Measurements from ENCODE around the gene KDM5B.
"Not testable (repeated sequence)": the region's sequence is repeated elsewhere in the genome, so short reads cannot be mapped to it uniquely, and the experiment has no call there.

KDM5B gene

DNA sequence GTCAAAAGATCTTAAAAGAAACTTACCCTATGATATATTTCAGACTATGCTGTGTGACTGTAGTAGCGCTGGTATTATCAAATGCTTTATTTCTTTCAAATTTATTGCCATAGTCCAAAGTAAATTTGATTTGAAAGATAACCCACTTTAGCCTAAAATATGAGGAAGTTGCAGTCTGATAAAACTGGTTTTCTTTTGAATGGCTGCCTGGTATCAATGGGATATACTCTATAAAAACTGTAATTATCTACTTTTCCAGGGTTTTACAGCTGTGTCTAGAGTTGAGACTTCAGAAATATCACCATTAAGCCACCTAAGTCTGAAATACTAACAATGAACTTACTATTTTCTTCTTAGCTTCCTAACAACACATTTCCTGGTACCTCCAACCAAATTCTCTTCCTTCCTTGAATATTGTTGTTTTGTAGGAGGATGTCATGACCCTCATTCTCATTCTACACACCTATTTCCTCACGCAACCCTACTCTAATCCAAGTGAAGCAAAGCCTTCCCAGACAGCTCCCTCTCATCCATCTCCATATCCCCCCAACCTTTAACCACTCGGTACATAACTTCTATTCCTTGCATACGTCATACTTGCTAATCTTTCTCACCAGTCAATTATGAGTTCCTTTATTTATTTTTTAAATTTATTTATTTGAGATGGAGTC lies 17.0 kb downstream of the KDM5B start:
- DNase-seq (ENCODE audit: low read depth), result no peak

DNA sequence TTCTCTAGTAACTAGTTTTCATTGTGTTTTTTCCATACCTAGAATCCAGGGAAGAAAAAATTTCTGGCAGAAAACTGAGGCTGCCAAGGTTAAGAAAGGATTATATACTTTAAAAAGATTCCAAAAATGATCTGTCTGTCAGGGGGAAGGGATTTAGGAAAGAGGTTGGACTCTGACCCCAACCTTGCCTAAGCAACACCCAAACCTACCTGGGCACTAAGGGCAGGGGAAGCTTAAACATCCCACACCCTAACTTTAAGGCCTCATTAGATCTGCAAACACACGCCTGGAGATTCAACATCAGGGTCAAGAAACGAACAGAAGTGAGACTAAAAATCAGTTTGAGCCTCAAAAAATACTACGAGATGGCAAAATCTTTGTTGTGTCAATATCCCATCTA lies 19.4 kb downstream of the KDM5B start:
- DNase-seq (ENCODE audit: low read depth), result no peak

DNA sequence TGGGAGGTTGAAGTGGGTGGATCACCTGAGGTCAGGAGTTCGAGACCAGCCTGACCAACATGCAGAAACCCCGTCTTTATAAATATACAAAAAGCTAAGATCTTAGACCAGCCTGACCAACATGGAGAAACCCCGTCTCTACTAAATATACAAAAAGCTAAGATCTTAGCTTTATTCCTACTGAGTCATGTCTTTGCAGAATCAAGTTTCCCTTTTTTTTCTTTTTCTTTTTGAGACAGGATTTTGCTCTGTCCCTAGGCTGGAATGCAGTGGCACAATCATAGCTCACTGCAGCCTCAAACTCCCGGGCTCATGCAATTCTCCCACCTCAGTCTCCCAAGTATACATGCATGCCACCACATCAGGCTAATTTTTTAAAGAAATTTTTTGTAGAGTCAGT lies 21.4 kb downstream of the KDM5B start:
- DNase-seq (ENCODE audit: low read depth), result no peak

DNA sequence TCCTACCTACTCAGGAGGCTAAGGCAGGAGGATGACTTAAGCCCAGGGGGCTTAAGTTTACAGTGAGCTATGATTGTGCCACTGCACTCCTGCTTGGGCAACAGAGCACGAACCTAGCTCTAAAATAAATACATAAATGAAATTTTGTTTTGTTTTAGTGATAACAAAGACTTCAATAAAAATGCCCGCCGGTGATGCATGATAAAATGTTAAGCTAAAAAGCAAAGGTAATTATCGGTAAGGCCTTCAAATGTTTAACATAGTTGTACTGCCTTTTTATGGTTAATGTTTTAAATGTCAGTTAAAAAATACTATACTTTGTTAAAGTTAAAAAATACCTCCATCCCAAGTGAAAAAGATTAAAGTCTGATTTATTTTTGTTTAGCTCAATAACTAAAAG lies 27.0 kb downstream of the KDM5B start:
- no peak for DNase-seq (ENCODE audit: low read depth)

DNA sequence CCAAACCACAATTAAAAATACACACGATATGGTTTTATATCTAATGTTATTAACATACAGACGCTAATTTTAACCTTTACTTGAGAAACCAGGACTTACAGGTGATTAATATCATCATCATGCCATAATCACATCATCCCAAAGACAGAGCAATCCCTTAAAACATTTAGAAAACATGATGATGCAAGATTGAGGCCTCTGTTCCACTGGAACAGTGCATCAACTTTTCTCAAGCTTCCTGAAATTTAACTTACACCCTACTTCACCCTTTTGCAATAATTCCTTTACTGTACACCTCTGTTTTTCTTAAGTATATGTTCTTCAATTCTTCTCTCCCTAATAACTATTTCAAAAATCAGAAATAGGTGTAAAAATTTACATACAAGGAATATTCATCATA lies 38.1 kb downstream of the KDM5B start:
- no peak for DNase-seq (ENCODE audit: low read depth)

DNA sequence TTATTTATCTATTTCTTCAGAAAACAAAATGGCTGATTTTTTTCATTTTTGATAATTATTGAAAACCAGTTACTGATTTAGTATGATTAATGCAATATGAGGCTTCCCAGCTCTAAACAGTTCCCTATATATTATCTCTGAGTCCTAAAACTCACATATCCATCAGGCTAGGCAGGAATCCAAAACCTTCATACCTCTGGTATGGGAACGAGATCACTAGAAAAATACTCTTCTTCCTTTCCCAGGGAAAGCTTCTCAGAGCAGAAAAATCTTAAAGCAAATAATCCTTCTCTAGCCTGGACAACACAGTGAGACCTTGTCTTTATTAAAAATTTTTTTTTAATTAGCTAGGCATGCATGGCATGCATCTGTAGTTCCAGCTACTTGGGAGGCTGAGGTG lies 42.5 kb downstream of the KDM5B start:
- DNase-seq (ENCODE audit: low read depth), result no peak

DNA sequence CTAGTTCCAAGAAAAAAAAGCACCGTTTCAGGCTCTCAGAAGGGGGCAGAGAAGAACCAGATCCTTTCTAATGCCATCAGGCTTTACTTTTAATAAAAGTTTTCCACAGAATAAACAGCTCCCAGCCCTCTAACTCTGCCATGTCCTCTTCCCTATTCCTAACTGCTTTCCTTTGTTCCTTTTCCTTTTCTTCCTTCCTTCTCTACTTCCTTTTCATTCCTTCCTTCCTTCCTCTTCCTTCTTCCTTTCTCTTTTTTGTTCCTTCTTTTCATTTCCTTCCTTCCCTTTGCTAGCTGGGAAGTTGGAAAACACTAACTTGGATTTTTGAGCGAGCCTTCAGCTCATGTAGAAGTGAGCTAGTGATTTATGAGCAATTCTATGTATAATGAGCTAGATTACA lies 46.2 kb downstream of the KDM5B start:
- no peak for DNase-seq (ENCODE audit: low read depth)

DNA sequence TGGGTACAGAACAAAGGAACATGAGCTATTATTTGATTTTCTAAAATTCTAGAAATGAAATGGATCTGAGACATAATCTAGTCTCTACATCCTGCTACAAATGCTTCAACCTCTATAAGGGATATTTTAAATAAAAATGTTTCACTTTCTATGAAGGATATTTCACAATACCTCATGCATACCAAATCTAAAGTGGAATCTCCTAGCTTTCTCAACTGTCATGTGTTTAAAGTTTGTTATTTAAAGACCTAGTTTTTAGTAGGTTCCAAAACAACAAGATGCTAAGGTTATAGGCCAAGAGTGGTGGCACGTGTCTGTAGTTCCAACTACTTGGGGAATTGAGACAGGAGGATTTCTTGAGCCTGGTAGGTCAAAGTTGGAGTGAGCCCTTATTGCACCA lies 47.6 kb downstream of the KDM5B start:
- DNase-seq (ENCODE audit: low read depth), result no peak

DNA sequence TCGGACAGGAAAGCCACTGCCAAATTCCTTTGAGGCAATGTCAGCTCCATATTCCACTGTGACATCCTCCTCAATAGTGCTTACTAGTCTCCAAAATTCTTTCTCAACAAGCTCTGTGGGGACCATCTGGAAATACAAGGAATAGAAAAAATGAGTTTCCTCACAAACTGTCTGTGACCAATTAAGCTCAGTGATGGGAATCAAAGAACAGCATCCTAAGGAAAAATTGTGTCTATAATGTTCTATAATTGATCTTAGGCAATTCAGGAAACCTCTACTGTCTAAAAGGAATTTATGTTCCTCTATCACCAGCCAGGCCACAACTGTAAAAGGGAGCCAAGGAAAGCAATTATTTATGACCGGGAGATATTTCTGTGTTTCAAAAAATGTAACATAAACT lies 51.8 kb downstream of the KDM5B start:
- no peak for DNase-seq (ENCODE audit: low read depth)

DNA sequence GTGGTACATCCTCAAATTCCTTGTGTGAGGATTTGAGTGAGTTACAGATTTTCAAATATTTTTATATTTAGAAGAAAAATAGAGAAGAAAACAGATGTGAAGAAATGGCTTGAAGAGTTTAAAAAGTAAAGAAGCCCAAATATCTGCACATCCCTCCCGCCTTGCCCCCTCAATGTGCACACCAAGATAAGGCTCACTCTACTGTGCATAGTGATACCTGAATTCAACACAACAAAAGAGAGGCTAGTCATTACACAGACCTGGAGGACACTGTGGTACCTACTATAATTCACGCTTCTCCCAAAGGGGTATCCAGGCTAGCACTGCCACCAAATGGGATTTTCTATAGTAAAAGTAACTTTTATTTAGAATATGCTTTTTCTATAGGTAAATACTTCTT lies 53.9 kb downstream of the KDM5B start:
- DNase-seq (ENCODE audit: low read depth), result no peak

DNA sequence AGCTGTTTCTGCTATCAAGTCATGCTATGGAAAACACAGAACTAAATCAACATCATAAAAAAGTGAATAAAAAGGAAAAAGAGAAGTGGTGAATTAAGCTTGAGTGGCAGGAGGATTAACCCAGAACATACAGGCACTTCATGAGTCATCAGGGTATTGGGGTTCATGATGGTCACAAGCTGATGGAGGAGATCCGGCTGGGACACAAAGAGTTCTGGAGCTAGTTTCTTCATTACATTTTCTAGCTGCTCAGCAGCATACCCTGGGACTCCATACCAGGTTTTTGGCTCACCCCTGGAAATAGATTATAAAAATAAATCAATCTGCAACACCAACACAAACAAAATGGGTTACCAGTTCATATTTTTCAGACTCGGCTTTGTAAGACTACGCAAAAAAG lies 55.4 kb downstream of the KDM5B start:
- DNase-seq (ENCODE audit: low read depth), result no peak

DNA sequence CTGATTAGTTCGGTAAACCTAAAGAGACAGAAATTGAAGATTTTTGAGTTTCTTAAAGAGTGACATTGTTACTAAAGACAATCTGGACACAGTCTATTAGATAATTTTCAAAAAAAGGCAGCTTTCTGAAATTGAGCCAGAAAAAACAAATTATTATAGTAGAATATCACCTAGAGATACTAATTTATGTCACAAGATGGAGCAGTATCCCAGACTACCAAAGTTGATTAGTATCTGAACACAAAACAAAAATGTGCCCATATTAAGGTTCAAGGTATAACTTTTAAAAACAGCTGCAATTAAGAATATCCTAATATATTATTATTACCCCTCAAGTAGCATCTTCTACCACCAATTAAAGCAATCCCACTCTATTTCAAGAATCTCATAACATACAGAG lies 57.5 kb downstream of the KDM5B start:
- no peak for DNase-seq (ENCODE audit: low read depth)

DNA sequence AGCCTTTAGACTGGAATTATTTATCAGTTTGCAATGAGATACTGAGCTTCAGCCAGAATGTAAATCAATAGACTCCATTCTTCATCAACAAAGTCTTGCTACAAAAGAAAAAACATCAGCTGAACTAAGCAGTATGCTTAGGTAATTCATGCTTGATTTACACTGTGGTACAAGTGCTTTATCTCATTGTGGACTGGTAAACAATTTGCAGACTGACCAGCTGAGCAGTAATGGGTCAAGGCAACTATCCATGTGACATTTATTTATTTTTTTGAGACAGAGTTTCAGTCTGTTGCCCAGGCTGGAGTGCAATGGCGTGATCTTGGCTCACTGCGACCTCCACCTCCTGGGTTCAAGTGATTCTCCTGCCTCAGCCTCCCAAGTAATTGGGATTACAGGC lies 58.2 kb downstream of the KDM5B start:
- no peak for DNase-seq (ENCODE audit: low read depth)

DNA sequence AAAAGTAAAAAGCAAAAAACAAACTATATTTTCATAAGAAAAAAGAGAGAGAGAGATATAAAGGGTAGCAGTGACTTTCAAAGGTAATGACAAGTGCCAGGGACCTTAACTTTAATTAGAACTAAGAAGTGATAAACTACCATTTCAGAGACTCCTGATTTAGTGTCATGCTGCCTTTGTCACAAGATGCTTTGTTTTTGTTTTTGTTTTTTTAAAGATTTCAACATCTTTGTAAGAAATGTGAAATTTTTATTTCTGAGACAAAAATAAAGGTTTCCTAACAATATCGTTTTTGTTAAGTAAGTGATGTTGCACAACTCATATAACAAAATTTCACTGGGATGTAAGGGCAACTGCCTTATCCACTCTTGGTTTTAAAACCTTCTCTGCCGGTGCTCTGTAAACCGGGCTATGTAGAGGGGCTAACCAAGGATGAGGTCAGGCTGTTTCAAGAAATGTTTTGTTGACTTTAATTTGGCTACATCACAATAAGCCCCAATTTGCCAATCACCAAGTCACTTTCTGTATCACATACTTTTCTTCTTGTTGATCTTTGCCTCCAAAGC lies 62.8 kb downstream of the KDM5B start:
- no peak for DNase-seq (ENCODE audit: low read depth)

DNA sequence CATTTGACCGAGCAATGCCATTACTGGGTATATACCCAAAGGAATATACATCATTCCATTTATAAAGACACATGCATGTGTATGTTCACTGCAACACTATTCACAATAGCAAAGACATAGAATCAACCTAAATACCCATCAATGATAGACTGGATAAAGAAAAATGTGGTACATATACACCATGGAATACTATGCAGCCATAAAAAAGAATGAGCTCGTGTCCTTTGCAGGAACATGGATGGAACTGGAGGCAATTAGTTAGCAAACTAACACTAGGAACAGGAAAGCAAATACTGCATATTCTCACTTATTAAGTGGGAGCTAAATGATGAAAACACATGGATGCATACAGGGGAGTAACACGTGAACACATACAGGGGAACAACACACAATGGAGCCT lies 63.5 kb downstream of the KDM5B start:
- not testable (repeated sequence) for DNase-seq (ENCODE audit: low read depth)

DNA sequence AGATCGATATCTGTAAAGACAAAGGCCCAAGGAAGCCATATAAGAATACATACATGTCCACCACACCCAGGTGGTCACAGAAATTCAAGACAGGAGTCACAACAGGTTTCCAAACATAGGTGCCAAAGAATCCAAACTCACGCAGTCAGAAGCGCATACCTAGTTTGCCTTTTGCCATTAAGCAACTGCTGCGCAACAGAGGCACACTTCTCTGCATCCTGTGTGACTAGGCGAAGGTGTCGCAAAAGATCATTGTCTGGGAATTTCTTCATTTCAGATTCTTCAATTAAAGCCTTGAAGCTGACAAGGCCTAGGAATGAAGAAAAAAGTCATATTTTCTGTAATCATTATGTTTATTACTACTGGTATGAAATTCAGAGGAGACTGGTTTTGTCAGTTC lies 65.7 kb downstream of the KDM5B start:
- no peak for DNase-seq (ENCODE audit: low read depth)

DNA sequence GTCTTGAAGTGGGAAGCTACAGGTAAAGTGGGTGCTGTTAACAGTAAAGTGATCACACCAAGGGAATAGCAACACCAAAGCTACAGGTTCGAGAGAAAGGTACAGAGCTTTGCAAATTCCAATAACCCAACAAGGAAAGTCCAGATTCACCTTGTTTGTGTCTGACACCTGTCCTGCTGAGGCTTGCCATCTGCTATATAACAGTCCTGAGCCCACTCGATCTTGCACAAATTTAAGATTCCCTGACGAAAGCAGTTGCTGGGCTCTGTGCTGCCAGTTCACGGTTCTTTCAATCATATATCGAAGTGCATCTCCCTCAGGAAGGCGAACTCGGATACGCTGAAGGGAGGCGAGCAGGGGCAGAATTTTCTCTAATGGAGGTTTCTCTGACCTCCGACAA lies 75.0 kb downstream of the KDM5B start:
- DNase-seq (ENCODE audit: low read depth), result no peak

DNA sequence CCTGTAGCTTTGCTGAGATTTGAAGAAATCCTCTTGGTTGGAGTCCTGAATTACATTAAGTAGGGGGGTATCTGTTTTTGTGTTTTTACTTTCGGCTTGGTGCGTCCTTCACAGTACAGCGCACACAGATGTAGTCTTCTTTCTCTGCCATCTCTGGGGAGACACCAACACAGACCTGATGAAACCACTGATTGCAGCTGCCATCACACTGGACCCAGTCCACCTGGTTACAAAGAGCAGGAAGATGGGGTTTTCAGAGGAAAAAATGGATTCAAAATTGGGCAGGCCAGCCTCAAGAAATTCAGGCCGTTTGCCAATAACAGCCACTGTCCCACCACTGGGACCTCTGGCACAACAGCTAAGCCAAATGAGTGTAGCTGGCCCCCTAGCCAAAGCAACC lies 79.3 kb downstream of the KDM5B start:
- no peak for DNase-seq (ENCODE audit: low read depth)

DNA sequence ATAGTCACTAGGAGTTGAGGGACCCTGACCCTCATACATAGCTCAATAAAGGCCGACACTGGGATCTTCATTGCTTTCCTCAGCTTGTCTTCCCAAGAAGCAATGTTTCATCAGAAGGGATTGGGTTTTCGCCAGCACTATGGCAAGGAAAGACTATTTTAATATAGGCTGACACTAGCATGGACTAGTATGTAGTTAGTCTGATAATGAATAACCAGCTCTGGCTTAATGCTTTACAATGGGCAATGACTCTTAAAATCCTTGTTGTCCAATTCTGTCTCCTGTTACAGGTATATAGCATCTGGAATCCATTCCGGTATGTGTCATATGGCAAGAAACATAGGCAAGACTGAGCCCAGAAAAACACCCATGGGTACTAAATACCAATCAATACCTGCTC lies 82.7 kb downstream of the KDM5B start:
- no peak for DNase-seq (ENCODE audit: low read depth)

DNA sequence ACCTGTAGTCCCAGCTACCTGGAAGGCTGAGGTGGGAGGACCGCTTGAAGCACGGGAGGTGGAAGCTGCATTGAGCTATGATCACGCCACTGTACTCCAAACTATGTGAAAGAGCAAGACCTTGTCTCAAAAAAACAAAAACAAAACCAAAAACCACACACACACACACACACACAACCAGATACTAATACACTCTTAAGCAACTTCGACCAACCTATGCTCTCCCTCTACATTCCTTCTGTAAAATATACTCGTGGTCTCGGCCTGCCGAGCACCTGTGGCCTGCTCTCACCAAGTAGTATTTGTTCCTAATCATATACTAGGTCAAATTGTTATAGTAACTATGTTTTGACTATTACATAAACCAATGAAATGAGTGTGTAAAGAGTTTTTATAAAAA lies 84.5 kb downstream of the KDM5B start:
- DNase-seq (ENCODE audit: low read depth), result no peak

DNA sequence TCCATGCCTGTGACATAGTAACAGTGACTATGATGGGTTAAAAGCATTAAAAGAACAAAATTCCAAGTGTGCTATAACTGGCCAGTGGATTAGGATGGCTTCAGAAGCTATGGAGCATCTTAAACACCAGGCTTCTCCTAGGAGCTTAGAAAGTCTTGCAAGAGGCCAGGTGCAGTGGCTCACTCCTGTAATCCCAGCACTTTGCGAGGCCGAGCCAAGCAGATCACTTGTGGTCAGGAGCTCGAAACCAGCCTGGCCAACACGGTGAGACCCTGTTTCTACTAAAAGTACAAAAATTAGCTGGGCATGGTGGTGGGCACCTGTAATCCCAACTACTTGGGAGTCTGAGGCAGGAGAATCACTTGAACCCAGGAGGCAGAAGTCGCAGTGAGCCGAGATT lies 85.2 kb downstream of the KDM5B start:
- not testable (repeated sequence) for DNase-seq (ENCODE audit: low read depth)

DNA sequence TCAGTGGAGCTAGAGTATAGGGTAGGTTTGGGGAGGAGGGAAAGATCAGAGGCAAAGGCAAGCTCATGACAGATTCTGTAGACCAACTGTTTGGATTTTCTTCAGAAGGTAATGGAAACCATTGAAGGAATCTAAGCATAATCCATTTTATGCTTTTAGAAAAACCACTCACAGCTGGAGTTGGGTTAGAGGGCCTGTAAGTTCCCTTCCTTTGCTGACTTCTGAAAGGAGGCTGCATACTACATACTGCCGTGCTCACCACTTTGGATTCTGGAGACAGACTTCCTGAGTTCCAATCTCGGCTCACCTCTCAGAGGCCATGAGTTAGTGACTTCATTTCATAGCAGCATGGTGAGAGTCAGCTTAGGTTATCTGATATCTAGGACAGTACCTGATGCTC lies 91.6 kb downstream of the KDM5B start:
- no peak for DNase-seq (ENCODE audit: low read depth)

DNA sequence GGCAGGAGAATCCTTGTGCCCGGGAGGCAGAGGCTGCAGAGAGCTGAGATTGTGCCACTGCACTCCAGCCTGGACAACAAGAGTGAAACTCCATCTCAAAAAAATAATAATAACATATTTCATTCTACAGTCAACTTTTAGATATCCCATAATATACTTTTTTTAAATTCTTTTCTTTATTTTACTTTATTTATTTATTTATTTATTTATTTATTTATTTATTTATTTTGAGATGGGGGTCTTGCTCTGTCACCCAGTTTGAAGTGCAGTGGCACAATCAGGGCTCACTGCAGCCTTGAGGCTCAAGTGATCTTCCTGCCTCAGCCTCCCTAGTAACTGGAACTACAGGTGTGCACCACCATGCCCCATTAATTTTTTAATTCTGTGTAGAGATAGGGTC lies 94.0 kb downstream of the KDM5B start:
- not testable (repeated sequence) for DNase-seq (ENCODE audit: low read depth)

DNA sequence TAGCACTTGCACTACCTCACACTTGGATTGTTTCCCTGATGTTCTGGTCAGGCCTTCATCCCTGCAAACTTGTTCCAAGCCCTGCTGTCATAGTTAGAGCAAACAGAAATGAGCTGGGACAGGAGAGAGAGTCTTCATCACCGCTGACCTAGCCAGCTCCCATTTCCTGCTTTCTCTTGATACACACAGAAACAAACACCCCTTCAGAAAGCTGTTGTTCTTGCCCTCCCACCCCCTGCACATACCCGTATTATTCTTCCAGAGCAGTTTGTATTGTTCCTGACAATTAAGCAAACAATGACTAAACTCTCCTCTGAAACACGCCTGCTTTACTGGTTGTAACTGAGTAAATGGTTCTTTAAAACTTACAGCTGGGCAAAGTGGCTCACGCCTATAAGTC lies 95.1 kb downstream of the KDM5B start:
- DNase-seq (ENCODE audit: low read depth), result no peak
